MCF 10A (cell line): ENCODE measurements around the gene TLK1. TPM values are rescaled to one million over a fixed set of nuclear protein-coding genes. Genes with fewer than 3 reads are reported as not detected.

ENCODE experiments used
- BruUV-seq: library from RNA; stranded (reverse); fragments of 400-500 nt; replicated peaks from 2 replicates; lab custom pipeline; 2021; lab: Mats Ljungman, UMichigan
- CTCF ChIA-PET: fragments of 300-600 bp; sonication (Branson Sonifier 250); formaldehyde crosslinking; extraction: SDS; loops from one replicate; lab custom pipeline; 2021; ENCODE audit warnings: antibody characterized with exemption, inconsistent platforms; lab: Yijun Ruan, JAX
- POLR2A ChIA-PET: fragments of 300-600, 350-650 bp; sonication (Branson Sonifier 250); formaldehyde crosslinking; extraction: SDS; loops from one replicate; lab custom pipeline; 2020; ENCODE audit warnings: antibody characterized with exemption, inconsistent platforms; lab: Yijun Ruan, JAX
- DNase-seq: peaks from one replicate; pipeline ENCODE4 v3.0.0-alpha.2; 2018; ENCODE audit not compliant: unreplicated experiment
- H3K27ac Mint-ChIP-seq: one replicate; pipeline ENCODE4 v1.8.0; 2022; ENCODE audit warnings: mild to moderate bottlenecking, low read depth, mixed read lengths; ENCODE audit not compliant: unreplicated experiment
- H3K27me3 Mint-ChIP-seq: one replicate; pipeline ENCODE4 v1.8.0; 2022; ENCODE audit warnings: mixed read lengths; ENCODE audit not compliant: insufficient read depth, unreplicated experiment
- H3K36me3 Mint-ChIP-seq: one replicate; pipeline ENCODE4 v1.8.0; 2022; ENCODE audit warnings: mild to moderate bottlenecking, moderate library complexity, mixed read lengths; ENCODE audit not compliant: insufficient read depth, unreplicated experiment
- H3K4me1 Mint-ChIP-seq: one replicate; pipeline ENCODE4 v1.8.0; 2022; ENCODE audit warnings: mixed read lengths; ENCODE audit not compliant: insufficient read depth, unreplicated experiment
- H3K4me3 Mint-ChIP-seq: one replicate; pipeline ENCODE4 v1.8.0; 2022; ENCODE audit warnings: mild to moderate bottlenecking, moderate library complexity, mixed read lengths; ENCODE audit not compliant: unreplicated experiment
- H3K9me3 Mint-ChIP-seq: one replicate; pipeline ENCODE4 v1.8.0; 2022; ENCODE audit warnings: mixed read lengths; ENCODE audit not compliant: unreplicated experiment
- CTCF ChIP-seq: fragments of 200-600 bp; IDR thresholded peaks from one replicate; pipeline ENCODE4 v1.8.0; 2022; ENCODE audit warnings: antibody characterized with exemption, mild to moderate bottlenecking; ENCODE audit not compliant: unreplicated experiment
- intact Hi-C: fragments of 100-400 bp; cut with micrococcal nuclease; formaldehyde crosslinking; loops from 2 replicates; pipeline ENCODE4 v1.14.1; 2022
- total RNA-seq: library from RNA; stranded (reverse); gene quantifications from 2 replicates; pipeline ENCODE4 v1.2.3, GENCODE V29; 2022

The TLK1 gene
- total RNA-seq, 1 experiment from 2014 or later, result 60.6 TPM

- peaks cover 27% of the 10 kb centered on the region for H3K36me3 Mint-ChIP-seq
- intact Hi-C loops, result no loop called here
- ChIA-PET POLR2A (no interaction called here), CTCF (interaction anchor here (1.3 kb wide), 1 partner anchor 21 kb away, joined by 7 read pairs; no protein-coding TSS in a partner anchor)
- no peak for DNase-seq
- H3K9me3 Mint-ChIP-seq, result no peaks in the 10 kb centered on the region
- TF ChIP-seq CTCF, result no peak
- H3K27ac Mint-ChIP-seq, result no peak overlapping the region
- no peaks in the 10 kb centered on the region for H3K4me1 Mint-ChIP-seq
- H3K27me3 Mint-ChIP-seq, result no peaks in the 10 kb centered on the region
- H3K4me3 Mint-ChIP-seq, result no peak overlapping the region
- BruUV-seq, result no TSS peak
These were observed 52.9 kb downstream of the TLK1 start for GRCh38 chr2:171107803-171108202.

DNA sequence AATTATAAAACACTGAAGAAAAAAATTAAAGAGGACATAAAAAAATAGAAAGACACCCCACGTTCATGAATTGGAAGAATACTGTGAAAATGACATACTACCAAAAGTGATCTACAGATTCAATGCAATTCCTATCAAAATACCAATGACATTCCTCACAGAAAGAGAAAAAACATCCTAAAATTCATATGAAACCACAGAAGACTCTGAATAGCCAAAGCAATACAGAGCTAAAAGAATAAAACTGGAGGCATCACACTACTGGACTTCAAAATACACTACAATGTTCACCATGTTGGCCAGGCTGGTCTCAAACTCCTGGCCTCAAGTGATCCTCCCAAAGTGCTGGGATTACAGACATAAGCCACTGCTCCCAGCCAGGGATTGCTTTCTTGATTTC is 56.3 kb downstream of the TLK1 start:
- CTCF ChIA-PET, result no interaction called here
- POLR2A ChIA-PET, result no interaction called here
- no TSS peak for BruUV-seq
- Mint-ChIP-seq H3K9me3 (no peaks in the 10 kb centered on the region), H3K27me3 (no peaks in the 10 kb centered on the region), H3K27ac (no peak overlapping the region), H3K4me3 (no peak overlapping the region), H3K36me3 (peaks cover 29% of the 10 kb centered on the region), H3K4me1 (no peaks in the 10 kb centered on the region)
- intact Hi-C loops, result no loop called here
- no peak for DNase-seq
- TF ChIP-seq CTCF, result no peak

- H3K36me3 Mint-ChIP-seq, result peaks cover 25% of the 10 kb centered on the region
- no peak overlapping the region for H3K4me3 Mint-ChIP-seq
- DNase-seq, result no peak
- no peak for TF ChIP-seq CTCF
- BruUV-seq, result no TSS peak
- no peaks in the 10 kb centered on the region for H3K27me3 Mint-ChIP-seq
- intact Hi-C loops, result no loop called here
- no peaks in the 10 kb centered on the region for H3K9me3 Mint-ChIP-seq
- no peaks in the 10 kb centered on the region for H3K4me1 Mint-ChIP-seq
- POLR2A ChIA-PET, result no interaction called here
- H3K27ac Mint-ChIP-seq, result no peak overlapping the region
- CTCF ChIA-PET, result no interaction called here
These were observed 57.9 kb downstream of the TLK1 start for GRCh38 chr2:171102802-171103201.

DNA sequence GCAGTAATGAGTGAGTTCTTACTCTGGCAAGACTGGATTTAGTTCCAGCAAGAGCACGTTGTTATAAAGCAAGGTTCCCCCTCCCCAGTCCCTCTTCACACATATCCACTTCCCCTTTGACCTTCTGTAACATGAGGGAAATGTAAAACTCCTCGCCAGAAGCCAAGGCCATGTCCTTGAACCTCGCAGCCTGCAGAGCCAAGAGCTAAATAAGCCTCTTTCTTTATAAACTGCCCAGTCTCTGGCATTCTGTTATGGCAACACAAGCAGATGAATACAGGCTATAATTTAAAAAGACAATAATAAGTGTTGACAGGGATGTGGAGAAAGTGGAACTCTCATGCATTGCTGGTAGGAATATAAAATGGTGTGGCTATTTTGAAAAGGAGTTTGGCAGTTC is 60.3 kb downstream of the TLK1 start:
- H3K27me3 Mint-ChIP-seq, result no peaks in the 10 kb centered on the region
- peaks cover 15% of the 10 kb centered on the region for H3K36me3 Mint-ChIP-seq
- ChIA-PET POLR2A (no interaction called here), CTCF (no interaction called here)
- H3K27ac Mint-ChIP-seq, result no peak overlapping the region
- intact Hi-C loops, result no loop called here
- H3K4me1 Mint-ChIP-seq, result peaks cover under 1% of the 10 kb centered on the region
- no peak for DNase-seq
- no TSS peak for BruUV-seq
- no peak overlapping the region for H3K4me3 Mint-ChIP-seq
- no peaks in the 10 kb centered on the region for H3K9me3 Mint-ChIP-seq
- no peak for TF ChIP-seq CTCF
